ENCODE results near the gene PRKG2. TPM values are rescaled to one million over a fixed set of nuclear protein-coding genes. Genes with fewer than 3 reads are reported as not detected.
A peak's percentile ranks its signal among the peaks of the same experiment; 100 is the strongest.
"Not testable (repeated sequence)": the region's sequence is repeated elsewhere in the genome, so short reads cannot be mapped to it uniquely, and the experiment has no call there.

Gene PRKG2
- total RNA-seq, 3 donors from 2014 or later (not counting 1 experiment from before 2014, with no cell fraction given), result 0.09 to 1.2 (median 0.15) TPM

- Histone ChIP-seq H3K4me1 (ENCODE audit: control insufficient read depth, insufficient read depth, low read length) (no peaks in the 10 kb centered on the region), H3K27me3 (ENCODE audit: control insufficient read depth, insufficient read depth, low read length) (no peaks in the 10 kb centered on the region), H3K27ac (ENCODE audit: low read length) (no peak overlapping the region), H3K9me3 (ENCODE audit: control insufficient read depth, insufficient read depth, low read length) (no peaks in the 10 kb centered on the region), H3K36me3 (ENCODE audit: control insufficient read depth, insufficient read depth, low read length) (no peaks in the 10 kb centered on the region), H3K4me3 (ENCODE audit: low read length) (no peak overlapping the region)
- Mint-ChIP-seq H3K4me3 (no peak overlapping the region), H3K36me3 (no peaks in the 10 kb centered on the region), H3K27ac (no peak overlapping the region), H3K4me1 (no peaks in the 10 kb centered on the region), H3K9me3 (no peaks in the 10 kb centered on the region), H3K27me3 (ENCODE audit: low read depth in 2 of 2) (no peaks in the 10 kb centered on the region)
- intact Hi-C loops (cut with micrococcal nuclease), result no loop called here
- no CpG with 5 or more reads among the region's 3 CpGs for WGBS (ENCODE audit: insufficient coverage)
- ATAC-seq, result no peak
- no peak for DNase-seq
- TF ChIP-seq CTCF (IDR thresholded peaks at IDR 0.05), result no peak
Observed at GRCh38 chr4:81164126-81164525, 50.9 kb downstream of the PRKG2 start.

GRCh38 chr4:81162752-81163458 is 52.1 kb downstream of the PRKG2 start:
- no peaks in the 10 kb centered on the region for H3K27me3 Mint-ChIP-seq (ENCODE audit: low read depth in 2 of 2)
- intact Hi-C loops (cut with micrococcal nuclease), result no loop called here
- Histone ChIP-seq H3K27ac (ENCODE audit: low read length) (no peak overlapping the region), H3K36me3 (ENCODE audit: control insufficient read depth, insufficient read depth, low read length) (no peaks in the 10 kb centered on the region), H3K4me3 (ENCODE audit: low read length) (no peak overlapping the region), H3K9me3 (ENCODE audit: control insufficient read depth, insufficient read depth, low read length) (no peaks in the 10 kb centered on the region), H3K4me1 (ENCODE audit: control insufficient read depth, insufficient read depth, low read length) (no peaks in the 10 kb centered on the region), H3K27me3 (ENCODE audit: control insufficient read depth, insufficient read depth, low read length) (no peaks in the 10 kb centered on the region)
- DNase-seq (no peak), ATAC-seq (no peak)
- no peak overlapping the region for H3K27ac Mint-ChIP-seq
- no peaks in the 10 kb centered on the region for H3K4me1 Mint-ChIP-seq
- H3K4me3 Mint-ChIP-seq, result no peak overlapping the region
- H3K9me3 Mint-ChIP-seq, result no peaks in the 10 kb centered on the region
- TF ChIP-seq CTCF (IDR thresholded peaks at IDR 0.05), result no peak
- 76% methylated on average over 4 of the region's 4 CpGs for WGBS (ENCODE audit: insufficient coverage)
- H3K36me3 Mint-ChIP-seq, result no peaks in the 10 kb centered on the region

GRCh38 chr4:81153714-81154323 is 61.2 kb downstream of the PRKG2 start:
- H3K4me3 Mint-ChIP-seq, result peak overlapping the region; percentile 85
- H3K27ac Mint-ChIP-seq, result peak overlapping the region; percentile 35 to 72
- 81% methylated on average over 24 of the region's 30 CpGs for WGBS (ENCODE audit: insufficient coverage)
- ATAC-seq; H3K27ac ChIP-seq (ENCODE audit: low read length); H3K36me3 ChIP-seq (ENCODE audit: control insufficient read depth, insufficient read depth, low read length); intact Hi-C loops (cut with micrococcal nuclease); H3K9me3 Mint-ChIP-seq; H3K27me3 Mint-ChIP-seq (ENCODE audit: low read depth in 2 of 2); H3K9me3 ChIP-seq (ENCODE audit: control insufficient read depth, insufficient read depth, low read length); H3K4me1 ChIP-seq (ENCODE audit: control insufficient read depth, insufficient read depth, low read length); H3K4me1 Mint-ChIP-seq; H3K36me3 Mint-ChIP-seq; H3K27me3 ChIP-seq (ENCODE audit: control insufficient read depth, insufficient read depth, low read length): not testable (repeated sequence)
- peak in 1 of 2 donors; percentile 23 for DNase-seq
- H3K4me3 ChIP-seq (ENCODE audit: low read length), result peak overlapping the region; percentile 20

- Histone ChIP-seq H3K27ac (ENCODE audit: low read length) (no peak overlapping the region), H3K36me3 (ENCODE audit: control insufficient read depth, insufficient read depth, low read length) (no peaks in the 10 kb centered on the region), H3K9me3 (ENCODE audit: control insufficient read depth, insufficient read depth, low read length) (no peaks in the 10 kb centered on the region), H3K27me3 (ENCODE audit: control insufficient read depth, insufficient read depth, low read length) (no peaks in the 10 kb centered on the region), H3K4me1 (ENCODE audit: control insufficient read depth, insufficient read depth, low read length) (no peaks in the 10 kb centered on the region), H3K4me3 (ENCODE audit: low read length) (no peak overlapping the region)
- no peaks in the 10 kb centered on the region for H3K36me3 Mint-ChIP-seq
- TF ChIP-seq CTCF (IDR thresholded peaks at IDR 0.05), result no peak
- WGBS (ENCODE audit: insufficient coverage), result no CpG with 5 or more reads among the region's 1 CpG
- intact Hi-C loops (cut with micrococcal nuclease), result no loop called here
- no peaks in the 10 kb centered on the region for H3K27me3 Mint-ChIP-seq (ENCODE audit: low read depth in 2 of 2)
- ATAC-seq (no peak), DNase-seq (no peak)
- no peaks in the 10 kb centered on the region for H3K9me3 Mint-ChIP-seq
- peak overlapping the region; percentile 35 to 72 for H3K27ac Mint-ChIP-seq
- peak overlapping the region; percentile 85 for H3K4me3 Mint-ChIP-seq
- no peaks in the 10 kb centered on the region for H3K4me1 Mint-ChIP-seq
Observed at GRCh38 chr4:81152839-81153713, 61.9 kb downstream of the PRKG2 start.
